ENCODE measurements around the gene JCHAIN.

Gene JCHAIN

GRCh38 chr4:70640192-70640591 is 26.1 kb downstream of the JCHAIN start:
- no peak for DNase-seq (ENCODE audit: low read depth)

- no peak for DNase-seq (ENCODE audit: low read depth)
These were observed 28.9 kb downstream of the JCHAIN start for GRCh38 chr4:70637239-70637913.

- no peak for DNase-seq (ENCODE audit: low read depth)
These were observed 31.8 kb downstream of the JCHAIN start for GRCh38 chr4:70634482-70634881.

GRCh38 chr4:70632028-70632427 is 34.3 kb downstream of the JCHAIN start:
- no peak for DNase-seq (ENCODE audit: low read depth)

GRCh38 chr4:70630162-70630561 is 36.1 kb downstream of the JCHAIN start:
- DNase-seq (ENCODE audit: low read depth) = no peak

- DNase-seq (ENCODE audit: low read depth) = no peak
These were observed 36.7 kb downstream of the JCHAIN start for GRCh38 chr4:70629469-70630090.

GRCh38 chr4:70628444-70628843 is 37.9 kb downstream of the JCHAIN start, which contains the start of gene ENAM:
Gene ENAM, plus strand, starts transcription at chr4:70628744. Its CDS starts 757 bp downstream, at chr4:70629501.
- DNase-seq (ENCODE audit: low read depth) = no peak

- DNase-seq (ENCODE audit: low read depth) = no peak
These were observed 38.7 kb downstream of the JCHAIN start for GRCh38 chr4:70627620-70628019.

- no peak for DNase-seq (ENCODE audit: low read depth)
These were observed 42.0 kb downstream of the JCHAIN start for GRCh38 chr4:70624226-70624793.

- no peak for DNase-seq (ENCODE audit: low read depth)
These were observed 43.0 kb downstream of the JCHAIN start for GRCh38 chr4:70623323-70623722.

- no peak for DNase-seq (ENCODE audit: low read depth)
These were observed 46.5 kb downstream of the JCHAIN start for GRCh38 chr4:70619778-70620177.

GRCh38 chr4:70619288-70619687 is 47.0 kb downstream of the JCHAIN start:
- DNase-seq (ENCODE audit: low read depth) = no peak

- no peak for DNase-seq (ENCODE audit: low read depth)
These were observed 52.1 kb downstream of the JCHAIN start for GRCh38 chr4:70614184-70614555.

GRCh38 chr4:70613306-70614183 is 52.8 kb downstream of the JCHAIN start:
- DNase-seq (ENCODE audit: low read depth) = no peak

- DNase-seq (ENCODE audit: low read depth) = no peak
These were observed 58.0 kb downstream of the JCHAIN start for GRCh38 chr4:70608324-70608723.

- no peak for DNase-seq (ENCODE audit: low read depth)
These were observed 58.9 kb downstream of the JCHAIN start for GRCh38 chr4:70607334-70607853.

GRCh38 chr4:70606459-70606858 is 59.8 kb downstream of the JCHAIN start:
- no peak for DNase-seq (ENCODE audit: low read depth)

Measured in stimulated activated CD8-positive, alpha-beta memory T cell treated with anti-CD3 and anti-CD28 coated beads, Interleukin-15, amount 100 ng/mL, for 1 hour (primary cell).